ENCODE data around the gene RASA3. TPM values are rescaled to one million over a fixed set of nuclear protein-coding genes. Genes with fewer than 3 reads are reported as not detected.

Gene RASA3
- total and polyA plus RNA-seq, 7 donors, result 4.2 to 22.4 (median 16.9) TPM

- WGBS, 2 donors, result 86 to 87% methylated on average over 36 of the region's 36 CpGs
- DNase-seq, result peak; percentile 56
Measured at GRCh38 chr13:113930671-113931637, 201.5 kb downstream of the RASA3 start.

GRCh38 chr13:113929628-113930615, 202.5 kb downstream of the RASA3 start:
- Histone ChIP-seq H3K4me3 (no peak overlapping the region), H3K27ac (peak overlapping the region in 1 of 4 donors; percentile 73), H3K27me3 (no peaks in the 10 kb centered on the region), H3K36me3 (no peaks in the 10 kb centered on the region), H3K4me1 (peaks cover 0 to 31% (median 27%) of the 10 kb centered on the region in 4 donors), H3K9me3 (no peaks in the 10 kb centered on the region)
- 86 to 91% methylated on average over 38 of the region's 38 CpGs for WGBS, 2 donors
- intact Hi-C loops (cut with DNase I), result no loop called here
- peak; percentile 62 for DNase-seq
- TF ChIP-seq POLR2A (IDR thresholded peaks at IDR 0.05) (no peak), EP300 (IDR thresholded peaks at IDR 0.05) (no peak), POLR2AphosphoS5 (IDR thresholded peaks at IDR 0.05) (no peak)
- TF ChIP-seq, protein P1, sequence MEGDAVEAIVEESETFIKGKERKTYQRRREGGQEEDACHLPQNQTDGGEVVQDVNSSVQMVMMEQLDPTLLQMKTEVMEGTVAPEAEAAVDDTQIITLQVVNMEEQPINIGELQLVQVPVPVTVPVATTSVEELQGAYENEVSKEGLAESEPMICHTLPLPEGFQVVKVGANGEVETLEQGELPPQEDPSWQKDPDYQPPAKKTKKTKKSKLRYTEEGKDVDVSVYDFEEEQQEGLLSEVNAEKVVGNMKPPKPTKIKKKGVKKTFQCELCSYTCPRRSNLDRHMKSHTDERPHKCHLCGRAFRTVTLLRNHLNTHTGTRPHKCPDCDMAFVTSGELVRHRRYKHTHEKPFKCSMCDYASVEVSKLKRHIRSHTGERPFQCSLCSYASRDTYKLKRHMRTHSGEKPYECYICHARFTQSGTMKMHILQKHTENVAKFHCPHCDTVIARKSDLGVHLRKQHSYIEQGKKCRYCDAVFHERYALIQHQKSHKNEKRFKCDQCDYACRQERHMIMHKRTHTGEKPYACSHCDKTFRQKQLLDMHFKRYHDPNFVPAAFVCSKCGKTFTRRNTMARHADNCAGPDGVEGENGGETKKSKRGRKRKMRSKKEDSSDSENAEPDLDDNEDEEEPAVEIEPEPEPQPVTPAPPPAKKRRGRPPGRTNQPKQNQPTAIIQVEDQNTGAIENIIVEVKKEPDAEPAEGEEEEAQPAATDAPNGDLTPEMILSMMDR (IDR thresholded peaks at IDR 0.05), result no peak

More at GRCh38 chr13:113930671-113931637, 201.5 kb downstream of the RASA3 start:
- Histone ChIP-seq H3K36me3 (no peaks in the 10 kb centered on the region), H3K4me3 (no peak overlapping the region), H3K4me1 (peaks cover 0 to 31% (median 27%) of the 10 kb centered on the region in 4 donors), H3K27me3 (no peaks in the 10 kb centered on the region), H3K9me3 (no peaks in the 10 kb centered on the region), H3K27ac (no peak overlapping the region)
- intact Hi-C loops (cut with DNase I), result no loop called here
- no peak for TF ChIP-seq POLR2AphosphoS5 (IDR thresholded peaks at IDR 0.05)
- TF ChIP-seq EP300 (IDR thresholded peaks at IDR 0.05), result no peak
- TF ChIP-seq POLR2A (IDR thresholded peaks at IDR 0.05), result no peak
- TF ChIP-seq, protein P1 (IDR thresholded peaks at IDR 0.05), result no peak

DNA sequence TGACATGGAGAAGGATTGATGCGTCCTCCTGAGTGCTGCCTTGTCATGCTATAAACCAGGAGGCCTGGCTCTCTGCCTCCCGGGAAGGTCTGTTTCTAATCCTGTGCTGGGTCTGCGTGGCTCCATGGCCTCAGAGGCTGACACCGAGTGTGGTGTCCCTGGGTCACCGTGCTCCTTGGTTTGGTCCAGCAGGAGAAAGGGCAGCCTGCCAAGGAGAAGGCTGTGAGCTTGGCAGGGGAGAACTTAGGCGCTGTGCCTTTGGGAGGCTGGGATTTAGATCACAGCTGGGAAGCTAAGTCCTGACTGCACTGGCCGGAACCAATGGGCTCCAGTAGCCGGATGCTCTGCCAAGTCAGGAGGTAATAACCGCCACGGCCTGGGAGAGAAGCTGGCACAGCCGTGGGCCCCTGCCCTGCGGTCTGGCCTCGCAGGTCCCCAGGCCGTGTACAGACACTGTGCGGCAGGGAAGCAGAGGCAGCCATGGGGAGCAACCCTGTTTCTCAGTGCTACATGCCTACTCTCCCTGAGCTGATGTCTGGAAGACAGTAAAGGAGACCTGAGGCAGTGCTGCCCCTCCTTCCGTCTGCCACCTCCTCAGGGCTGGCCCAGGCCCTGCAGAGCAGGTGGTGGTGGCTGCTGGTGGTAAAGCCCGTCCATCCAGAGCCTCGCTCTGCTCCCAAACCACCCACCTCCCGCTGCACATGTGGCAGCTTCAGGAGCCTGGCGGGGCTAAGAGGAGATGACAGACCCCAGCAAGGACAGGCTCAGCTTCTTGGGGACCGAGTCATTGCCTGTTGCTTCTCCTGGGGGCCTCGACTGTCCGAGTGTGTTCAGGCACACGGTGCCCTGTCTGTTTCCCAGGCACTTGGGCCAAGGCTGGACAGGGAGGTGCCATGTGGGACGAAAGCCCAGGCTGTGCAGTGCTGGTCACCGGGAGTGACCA, 203.5 kb downstream of the RASA3 start:
- peak; percentile 91 for DNase-seq
- Histone ChIP-seq H3K4me1 (peaks cover 0 to 31% (median 27%) of the 10 kb centered on the region in 4 donors), H3K36me3 (no peaks in the 10 kb centered on the region), H3K9me3 (no peaks in the 10 kb centered on the region), H3K27ac (peak overlapping the region in 3 of 4 donors; percentile 56 to 73 (median 58)), H3K27me3 (no peaks in the 10 kb centered on the region), H3K4me3 (no peak overlapping the region)
- intact Hi-C loops (cut with DNase I), result no loop called here
- TF ChIP-seq POLR2AphosphoS5 (IDR thresholded peaks at IDR 0.05) (peak; percentile 13 to 67 (median 32)), EP300 (IDR thresholded peaks at IDR 0.05) (no peak)
- TF ChIP-seq, protein P1 (IDR thresholded peaks at IDR 0.05), result no peak
- WGBS, 2 donors, result 80 to 83% methylated on average over 26 of the region's 26 CpGs

Other genes starting within 250 kb of the RASA3 start
- gene C13orf46, start 158.5 kb downstream of the RASA3 start, total RNA-seq, result 10 to 100 TPM in 1 of 4 donors, under 1 TPM in 2, not detected in 1; 0.71 to 11.9 (median 0.81) TPM
- 1 to 10 TPM in 1 of 3 donors, under 1 TPM in 1, not detected in 1; 0.23 to 1.2 TPM for gene C13orf46, start 158.5 kb downstream of the RASA3 start, polyA plus RNA-seq
- gene CFAP97D2, start 46.6 kb upstream of the RASA3 start, total RNA-seq, result not detected
- under 1 TPM in 1 of 3 donors, not detected in 2; 0.04 TPM for gene CFAP97D2, start 46.6 kb upstream of the RASA3 start, polyA plus RNA-seq
- gene CDC16, start 102.3 kb upstream of the RASA3 start, total RNA-seq, result 10 to 100 TPM; 33.1 to 76.2 (median 44.2) TPM
- 10 to 100 TPM; 31.4 to 39.4 (median 33.6) TPM for gene CDC16, start 102.3 kb upstream of the RASA3 start, polyA plus RNA-seq
- 10 to 100 TPM; 32.4 to 65.9 (median 43.2) TPM for gene UPF3A, start 149.0 kb upstream of the RASA3 start, total RNA-seq
- gene UPF3A, start 149.0 kb upstream of the RASA3 start, polyA plus RNA-seq, result 10 to 100 TPM; 25.7 to 44.4 (median 41.0) TPM
- gene CHAMP1, start 181.9 kb upstream of the RASA3 start, total RNA-seq, result 10 to 100 TPM in 3 of 4 donors, 1 to 10 TPM in 1; 9.4 to 15.9 (median 13.1) TPM
- gene CHAMP1, start 181.9 kb upstream of the RASA3 start, polyA plus RNA-seq, result 1 to 10 TPM; 6.5 to 9.6 (median 7.3) TPM

Data from sigmoid colon (tissue), 7 donors.